Natural killer cell (primary cell): ENCODE results near the gene ARL6IP1. TPM values are rescaled to one million over a fixed set of nuclear protein-coding genes. Genes with fewer than 3 reads are reported as not detected.
A peak's percentile ranks its signal among the peaks of the same experiment; 100 is the strongest.

Source experiments
- ATAC-seq, 3 donors: fragments of 150-1000 bp in 2 of 3; fragments of 200-7000 bp in 1 of 3; cut with Tn5 transposase; 1 replicate in 1 of 3; 2 replicates in 2 of 3; pipeline ENCODE4 v1.10.0; 2021; ENCODE audit warnings: mild to moderate bottlenecking in 2 of 3, moderate library complexity in 2 of 3
- DNase-seq, 2 donors: peaks; one replicate each; pipeline versions ENCODE4 v3.0.0 to v3.0.0-alpha.2; 2013 to 2021; ENCODE audit warnings: mixed read lengths in 1 of 2
- H3K27ac ChIP-seq: one replicate; pipeline ENCODE4 v1.5.1; 2013; ENCODE audit warnings: mild to moderate bottlenecking, low read length
- H3K27me3 ChIP-seq: one replicate; pipeline ENCODE4 v1.6.1; 2013; ENCODE audit warnings: low read length; ENCODE audit not compliant: control insufficient read depth, insufficient read depth
- H3K36me3 ChIP-seq: one replicate; pipeline ENCODE4 v1.6.1; 2013; ENCODE audit warnings: low read length; ENCODE audit not compliant: control insufficient read depth, insufficient read depth
- H3K4me1 ChIP-seq: one replicate; pipeline ENCODE4 v1.6.1; 2013; ENCODE audit warnings: low read length; ENCODE audit not compliant: control insufficient read depth, insufficient read depth
- H3K4me3 ChIP-seq: one replicate; pipeline ENCODE4 v1.5.1; 2013; ENCODE audit warnings: low read length
- H3K9me3 ChIP-seq: one replicate; pipeline ENCODE4 v1.6.1; 2013; ENCODE audit warnings: low read length; ENCODE audit not compliant: control insufficient read depth, insufficient read depth
- H3K27ac Mint-ChIP-seq, 2 donors: one replicate each; pipeline ENCODE4 v1.8.0; 2022; ENCODE audit warnings: mild to moderate bottlenecking in 2 of 2, mixed read lengths in 2 of 2, moderate library complexity in 1 of 2
- H3K27me3 Mint-ChIP-seq, 2 donors: one replicate each; pipeline ENCODE4 v1.8.0; 2022; ENCODE audit warnings: low read depth in 2 of 2, mixed read lengths in 2 of 2
- H3K36me3 Mint-ChIP-seq: one replicate; pipeline ENCODE4 v1.8.0; 2022; ENCODE audit warnings: mixed read lengths
- H3K4me1 Mint-ChIP-seq, 2 donors: one replicate each; pipeline ENCODE4 v1.8.0; 2022; ENCODE audit warnings: mixed read lengths in 2 of 2
- H3K4me3 Mint-ChIP-seq: one replicate; pipeline ENCODE4 v1.8.0; 2022; ENCODE audit warnings: mild to moderate bottlenecking, moderate library complexity, mixed read lengths
- H3K9me3 Mint-ChIP-seq, 2 donors: one replicate each; pipeline ENCODE4 v1.8.0; 2022; ENCODE audit warnings: mixed read lengths in 2 of 2
- CTCF ChIP-seq: fragments of 200-600 bp; IDR thresholded peaks from one replicate; pipeline ENCODE4 v1.8.0; 2022; ENCODE audit warnings: antibody characterized with exemption
- WGBS: methylation state at CpG from one replicate; pipeline ENCODE4 v1.1.7; 2013; ENCODE audit warnings: missing lambda C conversion rate; ENCODE audit not compliant: insufficient coverage; 5-methylcytosine and 5-hydroxymethylcytosine counted together
- intact Hi-C: fragments of 100-400 bp; cut with micrococcal nuclease; formaldehyde crosslinking; loops from one replicate; pipeline ENCODE4 v1.14.2; 2022
- total RNA-seq, 4 donors: library from RNA; stranded (reverse); fragments of 120-200 nt in 1 of 4; gene quantifications; one replicate each; pipeline versions ENCODE4 v1.2.3 to v1.2.4, GENCODE V29; 2013 to 2022

The ARL6IP1 gene
- total RNA-seq, 3 donors from 2014 or later (not counting 1 experiment from before 2014, with no cell fraction given), result 138 to 143 (median 140) TPM

- Histone ChIP-seq H3K36me3 (peaks cover 48% of the 10 kb centered on the region), H3K27me3 (no peaks in the 10 kb centered on the region), H3K27ac (no peak overlapping the region), H3K4me3 (no peak overlapping the region), H3K4me1 (no peaks in the 10 kb centered on the region), H3K9me3 (no peaks in the 10 kb centered on the region)
- ATAC-seq, result no peak
- DNase-seq, result no peak
- Mint-ChIP-seq H3K9me3 (no peaks in the 10 kb centered on the region), H3K27me3 (no peaks in the 10 kb centered on the region), H3K4me3 (no peak overlapping the region), H3K4me1 (no peaks in the 10 kb centered on the region), H3K27ac (peak overlapping the region in 1 of 2 donors; percentile 22), H3K36me3 (peaks cover 10% of the 10 kb centered on the region)
- TF ChIP-seq CTCF, result no peak
- WGBS, result 91% methylated on average over 4 of the region's 4 CpGs
- intact Hi-C loops, result no loop called here
These were observed 26.5 kb upstream of the ARL6IP1 start for GRCh38 chr16:18827890-18828289.

GRCh38 chr16:18816286-18816685, 14.9 kb upstream of the ARL6IP1 start:
- Mint-ChIP-seq H3K4me1 (peaks cover 6 to 8% of the 10 kb centered on the region in 2 donors), H3K36me3 (no peaks in the 10 kb centered on the region), H3K27me3 (no peaks in the 10 kb centered on the region), H3K4me3 (no peak overlapping the region), H3K9me3 (no peaks in the 10 kb centered on the region), H3K27ac (peak overlapping the region in 1 of 2 donors; percentile 38)
- no peak overlapping the region for H3K27ac ChIP-seq
- no peak for TF ChIP-seq CTCF
- WGBS, result 92% methylated on average over 3 of the region's 3 CpGs
- H3K4me3 ChIP-seq, result no peak overlapping the region
- ATAC-seq, result no peak
- peaks cover 65% of the 10 kb centered on the region for H3K36me3 ChIP-seq
- DNase-seq, result no peak
- intact Hi-C loops, result no loop called here
- peaks cover 6% of the 10 kb centered on the region for H3K4me1 ChIP-seq
- H3K9me3 ChIP-seq, result no peaks in the 10 kb centered on the region
- no peaks in the 10 kb centered on the region for H3K27me3 ChIP-seq

GRCh38 chr16:18811925-18812324, 10.6 kb upstream of the ARL6IP1 start:
- H3K9me3 ChIP-seq, result no peaks in the 10 kb centered on the region
- Mint-ChIP-seq H3K27ac (no peak overlapping the region), H3K9me3 (no peaks in the 10 kb centered on the region), H3K27me3 (no peaks in the 10 kb centered on the region), H3K4me3 (no peak overlapping the region), H3K4me1 (no peaks in the 10 kb centered on the region), H3K36me3 (peaks cover 17% of the 10 kb centered on the region)
- DNase-seq (no peak), ATAC-seq (no peak)
- intact Hi-C loops, result no loop called here
- 98% methylated on average over 3 of the region's 3 CpGs for WGBS
- no peaks in the 10 kb centered on the region for H3K27me3 ChIP-seq
- TF ChIP-seq CTCF, result no peak
- no peak overlapping the region for H3K27ac ChIP-seq
- H3K36me3 ChIP-seq, result peaks cover 75% of the 10 kb centered on the region
- no peak overlapping the region for H3K4me3 ChIP-seq
- no peaks in the 10 kb centered on the region for H3K4me1 ChIP-seq

GRCh38 chr16:18809165-18809564, 7.8 kb upstream of the ARL6IP1 start:
- 97% methylated on average over 13 of the region's 13 CpGs for WGBS
- DNase-seq, result no peak

More at GRCh38 chr16:18809165-18809564, 7.8 kb upstream of the ARL6IP1 start:
- ATAC-seq, result no peak
- peaks cover 8 to 9% of the 10 kb centered on the region in 2 donors for H3K4me1 Mint-ChIP-seq
- no peaks in the 10 kb centered on the region for H3K9me3 Mint-ChIP-seq
- no peak overlapping the region for H3K27ac Mint-ChIP-seq
- TF ChIP-seq CTCF, result no peak
- no peaks in the 10 kb centered on the region for H3K27me3 Mint-ChIP-seq
- intact Hi-C loops, result no loop called here
- H3K9me3 ChIP-seq, result no peaks in the 10 kb centered on the region
- H3K4me1 ChIP-seq, result no peaks in the 10 kb centered on the region
- no peaks in the 10 kb centered on the region for H3K27me3 ChIP-seq
- H3K27ac ChIP-seq, result no peak overlapping the region
- H3K4me3 Mint-ChIP-seq, result no peak overlapping the region
- H3K4me3 ChIP-seq, result no peak overlapping the region
- H3K36me3 Mint-ChIP-seq, result peaks cover 27% of the 10 kb centered on the region
- peaks cover 60% of the 10 kb centered on the region for H3K36me3 ChIP-seq
